ENCODE measurements around the gene BBC3. TPM values are rescaled to one million over a fixed set of nuclear protein-coding genes. Genes with fewer than 3 reads are reported as not detected.

The BBC3 gene
- polyA plus RNA-seq, 1 donor from 2014 or later, result 15.6 TPM

- Histone ChIP-seq H3K9me3 (ENCODE audit: low read length) (no peaks in the 10 kb centered on the region), H3K4me3 (ENCODE audit: low read length) (peak overlapping the region; percentile 92), H2AFZ (ENCODE audit: low read depth, low read length) (peak overlapping the region; percentile 51), H3K36me3 (ENCODE audit: insufficient read depth, low read length) (no peaks in the 10 kb centered on the region), H3K9ac (ENCODE audit: low read length) (peak overlapping the region; percentile 84), H3K9me2 (ENCODE audit: insufficient read depth, low read length) (no peaks in the 10 kb centered on the region), H3K27me3 (ENCODE audit: insufficient read depth, low read depth, low read length) (no peaks in the 10 kb centered on the region), H3K27ac (ENCODE audit: low read length) (peak overlapping the region; percentile 68), H3K4me2 (ENCODE audit: low read length) (peak overlapping the region; percentile 5), H3K79me2 (replicated peaks; ENCODE audit: insufficient read depth, low read length) (no peaks in the 10 kb centered on the region), H4K20me1 (ENCODE audit: insufficient read depth) (no peaks in the 10 kb centered on the region), H3F3A (ENCODE audit: insufficient read depth, low read length, poor library complexity, severe bottlenecking) (no peaks in the 10 kb centered on the region)
- TF ChIP-seq MXI1 (conservative IDR thresholded peaks at IDR 0.05; ENCODE audit: poor library complexity, severe bottlenecking), result peak; percentile 37
- TF ChIP-seq TAF1 (IDR thresholded peaks at IDR 0.05; ENCODE audit: low read depth), result no peak
- no peak for TF ChIP-seq RAD21 (conservative IDR thresholded peaks at IDR 0.05)
- no peak for TF ChIP-seq SMC3 (conservative IDR thresholded peaks at IDR 0.05; ENCODE audit: poor library complexity)
- peak; percentile 21 for TF ChIP-seq POLR2AphosphoS5 (IDR thresholded peaks at IDR 0.05)
Observed at GRCh38 chr19:47231215-47232054, 436 bp upstream of the BBC3 start.

- Histone ChIP-seq H3K9me2 (ENCODE audit: insufficient read depth, low read length) (no peaks in the 10 kb centered on the region), H3K4me3 (ENCODE audit: low read length) (peak overlapping the region; percentile 92), H3K79me2 (replicated peaks; ENCODE audit: insufficient read depth, low read length) (no peaks in the 10 kb centered on the region), H3K4me2 (ENCODE audit: low read length) (peak overlapping the region; percentile 19), H2AFZ (ENCODE audit: low read depth, low read length) (no peak overlapping the region), H3K27ac (ENCODE audit: low read length) (peak overlapping the region; percentile 55), H3K9me3 (ENCODE audit: low read length) (no peaks in the 10 kb centered on the region), H3K27me3 (ENCODE audit: insufficient read depth, low read depth, low read length) (no peaks in the 10 kb centered on the region), H3K36me3 (ENCODE audit: insufficient read depth, low read length) (no peaks in the 10 kb centered on the region), H3K9ac (ENCODE audit: low read length) (peak overlapping the region; percentile 84), H4K20me1 (ENCODE audit: insufficient read depth) (no peaks in the 10 kb centered on the region), H3F3A (ENCODE audit: insufficient read depth, low read length, poor library complexity, severe bottlenecking) (no peaks in the 10 kb centered on the region)
- TF ChIP-seq RAD21 (conservative IDR thresholded peaks at IDR 0.05) (no peak), MXI1 (conservative IDR thresholded peaks at IDR 0.05; ENCODE audit: poor library complexity, severe bottlenecking) (peak; percentile 21), EZH2 (IDR thresholded peaks at IDR 0.05; ENCODE audit: borderline replicate concordance, insufficient read depth, low read length, poor library complexity, severe bottlenecking) (no peak), EP300 (conservative IDR thresholded peaks at IDR 0.05; ENCODE audit: poor library complexity, severe bottlenecking) (peak; percentile 26), CTCF (IDR thresholded peaks at IDR 0.05; ENCODE audit: poor library complexity, severe bottlenecking) (peak; percentile 75), REST (IDR thresholded peaks at IDR 0.05; ENCODE audit: borderline replicate concordance) (no peak), TAF1 (IDR thresholded peaks at IDR 0.05; ENCODE audit: low read depth) (no peak), SMC3 (conservative IDR thresholded peaks at IDR 0.05; ENCODE audit: poor library complexity) (peak; percentile 61), POLR2AphosphoS5 (IDR thresholded peaks at IDR 0.05) (peak; percentile 5)
Observed at GRCh38 chr19:47230054-47230920, 712 bp downstream of the BBC3 start.

All from neural cell (in vitro differentiated cells).